ENCODE measurements around the gene NHSL1.

NHSL1 gene

DNA sequence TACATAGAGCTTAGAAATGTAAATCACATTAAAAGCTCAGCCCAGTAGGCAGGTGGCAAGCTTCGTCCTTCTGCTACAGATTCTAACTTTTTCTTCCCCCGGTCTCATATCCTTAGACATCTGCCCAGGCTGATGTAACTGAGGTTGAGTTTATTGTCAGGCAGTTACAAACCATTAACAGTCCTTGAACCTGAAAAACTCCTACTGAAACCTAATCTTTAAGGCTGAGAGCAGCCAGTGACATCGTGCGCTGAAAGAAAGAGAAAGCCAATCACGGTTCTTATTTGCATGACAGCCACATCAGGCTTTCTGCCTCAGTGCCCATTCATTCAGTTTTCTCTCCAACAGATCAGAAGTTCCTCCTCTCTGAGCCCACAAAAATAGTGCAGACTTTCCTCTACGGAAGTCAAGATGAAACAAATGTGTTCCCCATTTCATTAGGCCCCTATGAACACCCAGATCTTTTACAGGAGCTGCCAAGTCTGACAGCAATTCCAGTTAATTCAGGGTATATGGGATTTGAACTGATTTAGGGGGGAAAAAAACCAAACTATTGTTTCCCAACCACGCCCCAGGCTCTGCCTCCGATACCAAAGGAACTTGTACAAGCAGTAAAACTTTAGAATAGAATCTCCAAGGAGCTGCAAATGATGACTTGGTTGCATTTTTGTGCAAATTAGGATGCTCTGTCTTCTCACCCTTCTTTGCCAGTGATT is at the start of gene NHSL1 (continued):
- TF ChIP-seq PRDM6 (tag by site-specific recombination; IDR thresholded peaks at IDR 0.05), result peak; percentile 99
- peak; percentile 64 for TF ChIP-seq ZNF366 (tag by site-specific recombination; conservative IDR thresholded peaks at IDR 0.05)
- TF ChIP-seq ZNF654 (tag by site-specific recombination; IDR thresholded peaks at IDR 0.05; ENCODE audit: low read depth), result no peak; the same call in 1 of the 2 replicates
- TF ChIP-seq OVOL3 (tag by site-specific recombination; IDR thresholded peaks at IDR 0.05), result no peak
- no peak for TF ChIP-seq KLF1 (tag by site-specific recombination; IDR thresholded peaks at IDR 0.05)
- TF ChIP-seq ZNF416 (tag by site-specific recombination; IDR thresholded peaks at IDR 0.05), result no peak
- TF ChIP-seq HIC1 (tag by site-specific recombination; IDR thresholded peaks at IDR 0.05), result no peak
- TF ChIP-seq ZNF449 (tag by site-specific recombination; IDR thresholded peaks at IDR 0.05), result no peak
- TF ChIP-seq ZNF558 (tag by site-specific recombination; IDR thresholded peaks at IDR 0.05), result peak; percentile 41; the same call in 1 of the 2 replicates
- no peak for TF ChIP-seq ZNF266 (tag by site-specific recombination; IDR thresholded peaks at IDR 0.05; ENCODE audit: low read depth)
- no peak for TF ChIP-seq ZNF157 (tag by site-specific recombination; IDR thresholded peaks at IDR 0.05)
- no peak for TF ChIP-seq ZNF391 (tag by site-specific recombination; IDR thresholded peaks at IDR 0.05; ENCODE audit: borderline replicate concordance, low read depth)
- TF ChIP-seq, protein P1, sequence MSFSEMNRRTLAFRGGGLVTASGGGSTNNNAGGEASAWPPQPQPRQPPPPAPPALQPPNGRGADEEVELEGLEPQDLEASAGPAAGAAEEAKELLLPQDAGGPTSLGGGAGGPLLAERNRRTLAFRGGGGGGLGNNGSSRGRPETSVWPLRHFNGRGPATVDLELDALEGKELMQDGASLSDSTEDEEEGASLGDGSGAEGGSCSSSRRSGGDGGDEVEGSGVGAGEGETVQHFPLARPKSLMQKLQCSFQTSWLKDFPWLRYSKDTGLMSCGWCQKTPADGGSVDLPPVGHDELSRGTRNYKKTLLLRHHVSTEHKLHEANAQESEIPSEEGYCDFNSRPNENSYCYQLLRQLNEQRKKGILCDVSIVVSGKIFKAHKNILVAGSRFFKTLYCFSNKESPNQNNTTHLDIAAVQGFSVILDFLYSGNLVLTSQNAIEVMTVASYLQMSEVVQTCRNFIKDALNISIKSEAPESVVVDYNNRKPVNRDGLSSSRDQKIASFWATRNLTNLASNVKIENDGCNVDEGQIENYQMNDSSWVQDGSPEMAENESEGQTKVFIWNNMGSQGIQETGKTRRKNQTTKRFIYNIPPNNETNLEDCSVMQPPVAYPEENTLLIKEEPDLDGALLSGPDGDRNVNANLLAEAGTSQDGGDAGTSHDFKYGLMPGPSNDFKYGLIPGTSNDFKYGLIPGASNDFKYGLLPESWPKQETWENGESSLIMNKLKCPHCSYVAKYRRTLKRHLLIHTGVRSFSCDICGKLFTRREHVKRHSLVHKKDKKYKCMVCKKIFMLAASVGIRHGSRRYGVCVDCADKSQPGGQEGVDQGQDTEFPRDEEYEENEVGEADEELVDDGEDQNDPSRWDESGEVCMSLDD (tag by site-specific recombination; IDR thresholded peaks at IDR 0.05), result no peak
- peak; percentile 52 for TF ChIP-seq ZNF660 (tag by site-specific recombination; IDR thresholded peaks at IDR 0.05)
- peak; percentile 29; the same call in 1 of the 2 replicates for TF ChIP-seq ZNF600 (tag by site-specific recombination; IDR thresholded peaks at IDR 0.05)
- TF ChIP-seq ZSCAN30 (tag by site-specific recombination; IDR thresholded peaks at IDR 0.05), result peak; percentile 49; the same call in 1 of the 2 replicates
- TF ChIP-seq, protein P2, sequence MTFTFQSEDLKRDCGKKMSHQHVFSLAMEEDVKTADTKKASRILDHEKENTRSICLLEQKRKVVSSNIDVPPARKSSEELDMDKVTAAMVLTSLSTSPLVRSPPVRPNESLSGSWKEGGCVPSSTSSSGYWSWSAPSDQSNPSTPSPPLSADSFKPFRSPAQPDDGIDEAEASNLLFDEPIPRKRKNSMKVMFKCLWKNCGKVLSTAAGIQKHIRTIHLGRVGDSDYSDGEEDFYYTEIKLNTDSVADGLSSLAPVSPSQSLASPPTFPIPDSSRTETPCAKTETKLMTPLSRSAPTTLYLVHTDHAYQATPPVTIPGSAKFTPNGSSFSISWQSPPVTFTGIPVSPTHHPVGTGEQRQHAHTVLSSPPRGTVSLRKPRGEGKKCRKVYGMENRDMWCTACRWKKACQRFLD (tag by site-specific recombination; IDR thresholded peaks at IDR 0.05), result no peak
- TF ChIP-seq ZNF404 (tag by site-specific recombination; IDR thresholded peaks at IDR 0.05), result no peak
- TF ChIP-seq ZNF362 (tag by site-specific recombination; IDR thresholded peaks at IDR 0.05), result no peak
- TF ChIP-seq OSR2 (tag by site-specific recombination; IDR thresholded peaks at IDR 0.05), result peak; percentile 97
- no peak for TF ChIP-seq ZNF394 (tag by site-specific recombination; IDR thresholded peaks at IDR 0.05; ENCODE audit: borderline replicate concordance)
- TF ChIP-seq RBAK (tag by site-specific recombination; IDR thresholded peaks at IDR 0.05), result no peak
- TF ChIP-seq, protein P3, sequence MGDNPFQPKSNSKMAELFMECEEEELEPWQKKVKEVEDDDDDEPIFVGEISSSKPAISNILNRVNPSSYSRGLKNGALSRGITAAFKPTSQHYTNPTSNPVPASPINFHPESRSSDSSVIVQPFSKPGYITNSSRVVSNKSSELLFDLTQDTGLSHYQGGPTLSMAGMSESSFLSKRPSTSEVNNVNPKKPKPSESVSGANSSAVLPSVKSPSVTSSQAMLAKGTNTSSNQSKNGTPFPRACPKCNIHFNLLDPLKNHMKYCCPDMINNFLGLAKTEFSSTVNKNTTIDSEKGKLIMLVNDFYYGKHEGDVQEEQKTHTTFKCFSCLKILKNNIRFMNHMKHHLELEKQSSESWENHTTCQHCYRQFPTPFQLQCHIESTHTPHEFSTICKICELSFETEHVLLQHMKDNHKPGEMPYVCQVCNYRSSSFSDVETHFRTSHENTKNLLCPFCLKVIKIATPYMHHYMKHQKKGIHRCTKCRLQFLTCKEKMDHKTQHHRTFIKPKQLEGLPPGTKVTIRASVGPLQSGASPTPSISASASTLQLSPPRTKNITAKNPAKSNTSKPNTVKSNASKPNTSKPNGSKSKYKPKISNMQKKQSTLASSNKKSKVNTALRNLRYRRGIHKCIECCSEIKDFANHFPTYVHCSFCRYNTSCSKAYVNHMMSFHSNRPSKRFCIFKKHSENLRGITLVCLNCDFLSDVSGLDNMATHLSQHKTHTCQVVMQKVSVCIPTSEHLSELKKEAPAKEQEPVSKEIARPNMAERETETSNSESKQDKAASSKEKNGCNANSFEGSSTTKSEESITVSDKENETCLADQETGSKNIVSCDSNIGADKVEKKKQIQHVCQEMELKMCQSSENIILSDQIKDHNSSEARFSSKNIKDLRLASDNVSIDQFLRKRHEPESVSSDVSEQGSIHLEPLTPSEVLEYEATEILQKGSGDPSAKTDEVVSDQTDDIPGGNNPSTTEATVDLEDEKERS (tag by site-specific recombination; IDR thresholded peaks at IDR 0.05), result no peak
- TF ChIP-seq ZNF155 (tag by site-specific recombination; IDR thresholded peaks at IDR 0.05), result no peak
- no peak for TF ChIP-seq ZBTB20 (tag by site-specific recombination; IDR thresholded peaks at IDR 0.05)
- TF ChIP-seq ZNF561 (tag by site-specific recombination; IDR thresholded peaks at IDR 0.05; ENCODE audit: borderline replicate concordance), result peak; percentile 19; the same call in 1 of the 2 replicates
